Epidermal melanocyte (primary cell): ENCODE measurements around the gene KRT82.
A peak's percentile ranks its signal among the peaks of the same experiment; 100 is the strongest.
"Not testable (repeated sequence)": the region's sequence is repeated elsewhere in the genome, so short reads cannot be mapped to it uniquely, and the experiment has no call there.

Experiments
- DNase-seq: peaks from one replicate; pipeline ENCODE4 v3.0.0; 2011; ENCODE audit warnings: low spot score; ENCODE audit not compliant: insufficient read length

Gene KRT82

DNA sequence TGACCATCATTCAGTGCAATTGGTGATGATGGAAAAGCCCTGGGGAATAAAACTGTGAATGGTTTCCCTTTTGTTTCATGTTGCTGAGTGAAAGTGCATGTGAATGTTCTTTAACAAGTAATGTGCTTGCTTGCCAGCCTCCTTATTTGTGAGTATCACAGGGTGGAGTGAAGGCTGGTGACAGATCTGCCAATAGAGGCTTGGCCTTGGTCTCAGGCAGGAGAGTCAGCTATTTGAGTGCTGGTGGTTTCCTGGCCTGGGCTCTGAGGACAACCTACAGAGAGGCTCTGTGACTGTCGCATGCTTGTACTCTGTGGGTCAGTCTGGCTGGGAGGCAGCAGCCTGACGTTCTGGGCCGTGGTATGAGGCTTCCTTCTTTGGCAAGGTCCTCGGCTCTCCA lies 59.5 kb downstream of the KRT82 start:
- peak; percentile 42 for DNase-seq

DNA sequence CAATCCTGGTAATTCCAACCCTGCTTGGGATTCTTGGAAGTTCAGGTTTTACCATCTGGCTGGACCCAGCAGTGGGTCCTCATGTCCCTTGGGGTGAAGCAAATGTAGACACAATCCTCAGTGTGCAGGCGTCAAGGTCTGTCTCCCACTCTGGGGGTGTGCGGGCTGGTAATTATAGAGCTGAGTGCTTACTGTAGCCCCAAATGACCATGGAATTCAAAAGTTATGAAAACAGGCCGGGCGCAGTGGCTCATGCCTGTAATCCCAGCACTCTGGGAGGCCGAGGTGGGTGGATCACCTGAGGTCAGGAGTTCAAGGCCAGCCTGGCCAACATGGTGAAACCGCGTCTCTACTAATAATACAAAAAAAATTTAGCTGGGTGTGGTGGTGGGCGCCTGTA lies 61.1 kb downstream of the KRT82 start:
- DNase-seq = not testable (repeated sequence)

DNA sequence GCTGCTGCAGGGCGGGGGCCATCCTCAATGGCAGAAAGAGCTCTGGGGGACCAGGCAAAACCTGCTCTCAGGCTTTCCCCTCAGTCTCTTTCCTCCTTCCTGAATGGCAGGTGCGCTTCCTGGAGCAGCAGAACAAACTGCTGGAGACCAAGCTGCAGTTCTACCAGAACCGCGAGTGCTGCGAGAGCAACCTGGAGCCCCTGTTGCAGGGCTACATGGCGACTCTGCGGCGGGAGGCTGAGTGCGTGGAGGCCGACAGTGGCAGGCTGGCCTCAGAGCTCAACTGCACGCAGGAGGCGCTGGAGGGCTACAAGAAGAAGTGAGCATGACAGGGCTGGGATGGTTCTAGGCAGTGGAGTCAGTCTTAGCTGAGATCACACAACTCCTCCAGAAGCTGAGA lies 62.0 kb downstream of the KRT82 start:
- no peak for DNase-seq
